ENCODE measurements around the gene GAS5. TPM values are rescaled to one million over a fixed set of nuclear protein-coding genes. Genes with fewer than 3 reads are reported as not detected.

Gene GAS5
- total RNA-seq, 1 donor from 2014 or later: 282 TPM

GRCh38 chr1:173913111-173913510 is 45.3 kb upstream of the GAS5 start:
- no peak overlapping the region for H3K4me3 ChIP-seq
- no peaks in the 10 kb centered on the region for H3K4me1 ChIP-seq
- DNase-seq (no peak), ATAC-seq (no peak)
- H3K36me3 ChIP-seq: no peaks in the 10 kb centered on the region
- H3K27me3 ChIP-seq (ENCODE audit: low read depth): no peaks in the 10 kb centered on the region
- no peak for TF ChIP-seq CTCF (IDR thresholded peaks at IDR 0.05)
- no peaks in the 10 kb centered on the region for H3K9me3 ChIP-seq
- intact Hi-C loops (cut with DNase I): no loop called here
- H3K27ac ChIP-seq: no peak overlapping the region

- TF ChIP-seq CTCF (IDR thresholded peaks at IDR 0.05): no peak
- Histone ChIP-seq H3K4me1 (no peaks in the 10 kb centered on the region), H3K27ac (no peak overlapping the region), H3K36me3 (no peaks in the 10 kb centered on the region), H3K9me3 (no peaks in the 10 kb centered on the region), H3K4me3 (no peak overlapping the region), H3K27me3 (ENCODE audit: low read depth) (no peaks in the 10 kb centered on the region)
- DNase-seq (no peak), ATAC-seq (no peak)
- intact Hi-C loops (cut with DNase I): no loop called here
Observed at GRCh38 chr1:173903827-173904531, 36.2 kb upstream of the GAS5 start.

- Histone ChIP-seq H3K27ac (no peak overlapping the region), H3K4me1 (no peaks in the 10 kb centered on the region), H3K9me3 (no peaks in the 10 kb centered on the region), H3K4me3 (no peak overlapping the region), H3K27me3 (ENCODE audit: low read depth) (no peaks in the 10 kb centered on the region), H3K36me3 (no peaks in the 10 kb centered on the region)
- no peak for TF ChIP-seq CTCF (IDR thresholded peaks at IDR 0.05)
- DNase-seq (no peak), ATAC-seq (no peak)
- intact Hi-C loops (cut with DNase I): no loop called here
Observed at GRCh38 chr1:173900992-173901391, 33.2 kb upstream of the GAS5 start.

- intact Hi-C loops (cut with DNase I): no loop called here
- Histone ChIP-seq H3K4me1 (no peaks in the 10 kb centered on the region), H3K9me3 (no peaks in the 10 kb centered on the region), H3K36me3 (peaks cover 4% of the 10 kb centered on the region), H3K4me3 (no peak overlapping the region), H3K27me3 (ENCODE audit: low read depth) (no peaks in the 10 kb centered on the region), H3K27ac (no peak overlapping the region)
- no peak for TF ChIP-seq CTCF (IDR thresholded peaks at IDR 0.05)
- DNase-seq (no peak), ATAC-seq (no peak)
Observed at GRCh38 chr1:173900427-173900826, 32.6 kb upstream of the GAS5 start.

- H3K27me3 ChIP-seq (ENCODE audit: low read depth): no peaks in the 10 kb centered on the region
- no peak overlapping the region for H3K4me3 ChIP-seq
- no peak for TF ChIP-seq CTCF (IDR thresholded peaks at IDR 0.05)
- intact Hi-C loops (cut with DNase I): no loop called here
- no peaks in the 10 kb centered on the region for H3K4me1 ChIP-seq
- H3K9me3 ChIP-seq: no peaks in the 10 kb centered on the region
- H3K27ac ChIP-seq: no peak overlapping the region
- no peak for ATAC-seq
- H3K36me3 ChIP-seq: peaks cover 11% of the 10 kb centered on the region
- no peak for DNase-seq
Observed at GRCh38 chr1:173894189-173894588, 26.4 kb upstream of the GAS5 start.
